GM18511 (cell line): ENCODE measurements around the gene NPLOC4.
"Not testable (repeated sequence)": the region's sequence is repeated elsewhere in the genome, so short reads cannot be mapped to it uniquely, and the experiment has no call there.

Experiments
- ATAC-seq: cut with Tn5 transposase; IDR thresholded peaks from one replicate; pipeline ENCODE4 v1.9.1; 2021; ENCODE audit warnings: mild to moderate bottlenecking, moderate library complexity; ENCODE audit not compliant: unreplicated experiment

The NPLOC4 gene

GRCh38 chr17:81636505-81637288, at the start of gene NPLOC4, which contains the start of gene TSPAN10:
Gene NPLOC4, minus strand, starts transcription at chr17:81637112. Its CDS starts 182 bp downstream, at chr17:81636930.
Gene TSPAN10, plus strand, starts transcription at chr17:81637196. Its CDS starts 5,217 bp downstream, at chr17:81642413.
- ATAC-seq = peak; percentile 76

DNA sequence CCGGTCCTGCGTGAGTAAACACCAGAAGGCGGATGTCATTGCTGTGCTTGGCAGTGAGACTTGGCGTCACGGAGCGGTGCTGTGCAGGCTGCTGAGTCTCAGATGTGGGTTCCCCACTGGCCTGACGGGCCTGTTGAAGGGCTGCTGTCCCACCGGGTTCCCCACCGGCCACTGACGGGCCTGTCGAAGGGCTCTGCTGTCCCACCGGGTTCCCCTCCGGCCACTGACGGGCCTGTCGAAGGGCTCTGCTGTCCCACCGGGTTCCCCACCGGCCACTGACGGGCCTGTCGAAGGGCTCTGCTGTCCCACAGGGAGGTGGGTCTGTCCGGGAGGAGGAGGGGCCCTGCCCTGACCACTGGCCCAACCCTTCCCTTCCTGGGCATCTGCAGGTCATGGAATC, 49.7 kb upstream of the NPLOC4 start:
- ATAC-seq = no peak

DNA sequence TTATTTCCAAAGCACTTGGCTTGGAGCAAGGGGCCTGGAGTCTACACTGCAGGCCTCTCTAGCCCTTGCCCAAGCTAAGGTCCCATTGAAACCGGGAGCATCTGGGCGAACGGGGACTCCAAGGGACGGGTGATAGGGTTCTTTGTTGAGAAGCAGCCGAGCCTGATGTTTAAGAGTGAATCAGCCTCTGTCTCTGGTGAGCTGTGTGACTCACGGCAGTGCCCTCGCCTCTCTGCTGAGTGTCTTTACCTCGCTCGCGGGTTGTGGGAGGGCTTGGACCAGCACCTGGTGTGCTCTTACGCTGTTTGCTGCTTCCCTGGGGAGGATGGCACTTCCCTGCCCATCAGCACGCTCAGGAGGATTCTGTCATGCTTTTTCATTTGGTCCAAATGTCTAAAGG, 48.2 kb upstream of the NPLOC4 start:
- ATAC-seq = no peak

DNA sequence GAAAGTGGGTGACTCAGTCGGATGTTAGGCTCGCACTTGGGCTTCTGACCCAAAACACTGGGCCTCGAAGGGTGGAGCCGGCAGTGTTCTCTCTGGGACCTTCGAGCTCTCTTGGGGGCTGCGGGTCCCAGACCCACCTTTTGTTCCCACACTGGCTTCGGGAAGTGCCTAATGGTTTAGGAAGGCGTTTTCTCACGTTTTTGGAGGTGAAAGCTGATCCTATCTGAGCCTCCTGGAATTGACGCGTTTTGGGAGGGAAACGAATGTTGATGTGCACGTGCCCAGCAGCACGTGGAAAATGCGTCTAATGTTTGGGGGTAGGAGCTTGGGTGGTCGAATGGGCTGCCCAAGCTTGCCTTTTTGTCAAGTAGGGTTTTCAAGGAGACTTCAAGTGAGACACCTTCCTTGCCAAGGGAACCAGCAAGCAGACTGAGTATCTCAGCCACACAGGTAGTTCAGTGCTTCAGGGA, 47.6 kb upstream of the NPLOC4 start:
- ATAC-seq = no peak

- peak; percentile 94 for ATAC-seq
Measured at GRCh38 chr17:81683584-81684441, 46.9 kb upstream of the NPLOC4 start, which contains the start of the genes ARL16 and HGS. Gene ARL16, minus strand, starts transcription at chr17:81683797. Its CDS starts 44 bp downstream, at chr17:81683753. Gene HGS, plus strand, starts transcription at chr17:81684011. Its CDS starts 56 bp downstream, at chr17:81684067.

- peak; percentile 14 for ATAC-seq
Measured at GRCh38 chr17:81683208-81683583, 46.3 kb upstream of the NPLOC4 start.

DNA sequence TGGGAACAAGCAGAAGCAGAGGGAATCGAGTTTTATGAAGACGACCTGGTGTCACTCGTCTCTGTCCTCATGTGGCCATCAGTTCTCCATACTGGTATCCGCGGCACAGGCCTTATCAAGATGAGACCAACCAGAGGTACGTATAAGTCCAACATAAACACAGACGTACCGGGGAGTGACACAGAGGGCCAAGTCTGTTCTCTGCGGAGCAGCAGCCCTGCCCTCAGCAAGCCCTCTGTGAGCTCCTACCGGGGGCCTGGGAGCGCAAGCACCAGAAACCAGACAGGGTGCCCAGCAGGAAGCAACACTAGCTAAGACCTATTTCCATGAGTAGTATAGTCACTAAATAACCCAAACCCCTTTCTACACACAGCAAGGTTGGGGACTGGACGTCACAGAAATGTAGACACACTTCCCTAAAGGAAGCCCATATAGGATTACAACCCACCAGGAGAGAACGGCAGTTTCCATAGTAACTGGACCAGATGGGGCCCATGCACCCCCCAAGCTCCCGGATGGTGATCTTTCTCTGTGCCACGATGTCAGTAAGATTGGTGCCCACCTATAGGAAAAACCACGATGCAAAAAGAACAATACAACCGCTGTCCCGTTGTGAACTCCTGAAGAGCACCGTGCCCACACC, 45.8 kb upstream of the NPLOC4 start:
- no peak for ATAC-seq

DNA sequence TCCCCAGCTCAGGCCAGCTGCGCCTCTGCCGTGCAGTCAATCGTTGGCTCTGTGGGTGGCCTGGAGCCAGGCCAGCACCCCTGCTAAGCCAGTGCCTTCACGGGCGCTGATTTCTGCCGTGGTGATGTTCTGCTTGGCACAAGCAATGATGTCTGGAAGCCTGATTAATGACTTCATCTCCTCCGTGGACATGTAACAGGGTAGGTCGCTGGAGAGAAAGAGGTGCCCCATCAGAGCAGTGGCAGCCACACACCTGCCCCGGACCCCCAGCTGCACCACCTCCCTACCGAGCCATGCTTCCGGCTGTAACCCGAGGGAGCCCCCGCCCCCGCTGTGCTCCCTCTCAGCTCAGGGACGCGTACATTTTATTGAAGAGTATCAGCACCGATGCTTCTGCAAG, 44.8 kb upstream of the NPLOC4 start:
- ATAC-seq = no peak

DNA sequence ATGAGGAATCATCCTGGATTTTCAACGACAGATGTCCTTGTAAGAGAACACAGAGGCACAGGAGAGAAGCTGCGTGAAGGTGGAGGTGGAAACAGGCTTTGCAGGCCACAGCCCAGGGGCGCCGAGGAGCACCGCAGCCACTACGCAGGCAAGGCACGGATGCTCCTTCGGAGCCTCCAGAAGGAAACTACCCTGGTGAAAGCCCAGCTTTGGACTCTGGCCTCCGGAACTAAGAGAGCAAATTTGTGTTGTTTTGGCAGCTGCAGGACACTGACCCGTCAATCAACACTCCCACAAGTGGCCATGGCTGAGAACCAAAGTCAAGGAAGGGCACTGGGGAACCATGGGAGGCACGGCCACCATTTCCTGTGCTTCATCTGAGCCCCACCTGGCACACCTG, 43.2 kb upstream of the NPLOC4 start:
- no peak for ATAC-seq

DNA sequence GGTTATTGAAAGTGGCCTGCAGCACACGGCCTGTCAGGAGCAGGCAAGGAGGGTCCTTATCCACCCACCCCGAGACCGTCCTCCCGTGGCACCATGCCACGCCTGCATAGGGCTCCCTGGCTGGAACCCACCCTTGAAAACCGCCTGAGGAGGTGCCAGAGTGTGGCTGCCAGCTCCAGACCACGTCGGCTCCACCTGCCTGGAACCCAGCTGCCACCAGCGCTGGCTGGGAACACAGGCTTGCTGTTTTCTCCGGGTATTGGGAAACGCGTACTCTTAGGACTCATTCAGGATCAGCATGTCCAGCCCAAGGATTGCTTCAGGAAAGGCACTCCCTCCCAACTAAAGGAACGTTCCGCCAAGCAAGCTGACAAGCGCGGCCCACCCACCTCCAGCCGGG, 40.0 kb upstream of the NPLOC4 start:
- no peak for ATAC-seq

GRCh38 chr17:81675515-81676221, 38.8 kb upstream of the NPLOC4 start:
- ATAC-seq = not testable (repeated sequence)

- ATAC-seq = no peak
Measured at GRCh38 chr17:81673561-81674258, 36.8 kb upstream of the NPLOC4 start.

DNA sequence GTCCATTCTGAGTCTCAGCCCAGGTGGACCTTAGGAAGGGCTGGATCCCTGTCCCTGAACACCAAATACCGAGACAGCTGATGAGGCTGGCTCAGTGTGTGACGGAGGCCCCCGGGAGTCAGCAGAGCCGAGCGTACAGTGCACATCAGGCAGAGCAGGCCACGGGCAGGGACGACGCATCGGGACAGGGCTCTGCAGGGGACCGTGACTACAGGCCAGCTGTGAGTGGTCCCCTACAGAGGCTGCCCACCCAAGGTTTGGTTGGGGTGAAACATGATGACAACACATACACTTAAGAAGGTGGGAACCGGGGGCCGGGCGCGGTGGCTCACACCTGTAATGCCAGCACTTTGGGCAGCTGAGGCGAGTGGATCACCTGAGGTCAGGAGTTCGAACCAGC, 36.0 kb upstream of the NPLOC4 start:
- no peak for ATAC-seq

- no peak for ATAC-seq
Measured at GRCh38 chr17:81672504-81672903, 35.6 kb upstream of the NPLOC4 start.

DNA sequence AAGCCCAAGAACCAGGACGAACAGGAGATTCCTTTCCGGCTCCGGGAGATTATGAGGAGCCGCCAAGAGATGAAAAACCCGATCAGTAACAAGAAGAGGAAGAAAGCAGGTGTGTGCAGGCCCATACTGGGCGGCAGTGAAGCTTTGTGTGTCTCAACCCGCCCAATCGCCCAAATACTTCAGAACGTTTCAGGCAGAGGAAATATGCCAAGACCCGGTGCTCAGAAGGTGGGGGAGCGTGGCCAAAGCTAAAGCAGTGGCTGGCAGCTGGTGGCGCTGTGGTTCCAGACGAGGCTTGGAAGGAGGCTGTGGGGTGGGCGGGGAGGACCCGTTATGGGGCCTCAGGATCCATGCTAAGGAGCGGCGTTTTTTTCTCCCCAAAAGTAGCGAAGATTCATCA, 30.8 kb upstream of the NPLOC4 start:
- ATAC-seq = no peak

DNA sequence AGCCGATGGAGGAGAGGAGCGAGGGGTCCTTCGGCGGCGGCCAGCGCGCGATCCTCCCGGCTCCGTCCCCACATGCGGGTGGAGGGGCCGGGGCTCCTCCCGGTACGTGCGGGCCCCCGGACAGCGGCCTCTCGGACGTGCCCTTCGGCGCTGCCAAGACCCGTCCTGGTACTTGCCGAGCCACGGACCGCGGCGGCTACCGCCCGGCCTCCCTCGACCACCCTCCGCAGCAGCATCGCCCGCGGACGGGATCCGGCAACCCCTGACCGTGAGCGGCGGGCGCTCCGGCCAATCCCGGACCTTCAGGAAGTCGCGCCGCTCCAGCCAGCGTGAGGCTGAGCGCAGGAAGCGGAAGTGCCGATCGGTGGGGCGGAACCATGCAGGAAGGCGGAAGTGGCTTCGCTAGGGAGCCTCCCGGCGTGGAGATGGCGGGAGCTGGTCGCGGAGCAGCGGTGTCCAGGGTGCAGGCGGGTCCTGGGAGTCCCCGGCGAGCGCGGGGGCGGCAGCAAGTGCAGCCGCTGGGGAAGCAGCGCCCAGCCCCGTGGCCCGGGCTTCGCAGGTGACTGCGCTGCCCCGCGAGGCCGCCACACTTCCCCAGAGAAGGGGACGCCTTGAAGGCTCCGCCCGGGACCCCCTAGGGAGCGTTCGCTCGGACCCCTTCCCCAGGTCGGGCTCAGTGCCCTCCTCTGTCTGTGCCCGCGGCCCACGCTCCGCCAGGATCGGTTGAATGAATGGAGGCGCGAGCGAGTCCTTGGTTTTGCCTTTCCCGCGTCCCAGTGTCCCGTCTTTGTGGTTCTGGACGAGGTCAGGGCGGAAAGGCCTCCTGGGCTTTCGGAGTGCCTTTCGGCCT, 29.7 kb upstream of the NPLOC4 start, which contains the start of the genes CCDC137 and OXLD1:
Gene CCDC137 (plus strand): TSS at position 396 of the 850 bp plus-strand sequence. CDS start 30 bp downstream, at position 426.
Gene OXLD1 (minus strand): TSS at position 264 of the 850 bp plus-strand sequence. CDS start 28 bp downstream, at position 236.
- ATAC-seq = peak; percentile 92

- peak; percentile 11 for ATAC-seq
Measured at GRCh38 chr17:81666092-81666341, 29.1 kb upstream of the NPLOC4 start.

GRCh38 chr17:81665205-81666091, 28.5 kb upstream of the NPLOC4 start:
- peak; percentile 28 for ATAC-seq
